GM12878 (cell line): ENCODE data around the gene RAPGEF6. TPM values are rescaled to one million over a fixed set of nuclear protein-coding genes. Genes with fewer than 3 reads are reported as not detected.

Experiments used
- ATF7 ChIP-seq: fragments of 450-650 bp; IDR thresholded peaks from 2 replicates; pipeline ENCODE4 v1.6.1; 2016; ENCODE audit warnings: low read depth, mild to moderate bottlenecking
- BCL11A ChIP-seq: IDR thresholded peaks from 2 replicates; pipeline ENCODE4 v1.6.1; 2011; ENCODE audit warnings: low read depth, low read length
- BRCA1 ChIP-seq: IDR thresholded peaks from 2 replicates; pipeline ENCODE4 v1.6.1; 2011; ENCODE audit warnings: low read depth, low read length, improper control_type of control experiment
- EGR1 ChIP-seq, 2 experiments: IDR thresholded peaks; 1 replicate in 1 of 2; 2 replicates in 1 of 2; pipeline ENCODE4 v1.6.1; 2011 to 2012; ENCODE audit warnings: low read depth in 2 of 2, low read length in 2 of 2, borderline replicate concordance in 1 of 2, mild to moderate bottlenecking in 1 of 2, moderate library complexity in 1 of 2
- EP300 ChIP-seq, 2 experiments: fragments of 150-350 bp in 1 of 2; IDR thresholded peaks; 2 replicates each; pipeline ENCODE4 v1.6.1; 2011 to 2012; ENCODE audit warnings: low read depth in 2 of 2, low read length in 2 of 2, borderline replicate concordance in 1 of 2, improper control_type of control experiment in 1 of 2, inconsistent platforms in 1 of 2; ENCODE audit not compliant: control insufficient read depth in 1 of 2
- IKZF1 ChIP-seq: fragments of 450-650 bp; conservative IDR thresholded peaks from 2 replicates; pipeline ENCODE4 v1.6.1; 2017; ENCODE audit warnings: antibody characterized with exemption, mild to moderate bottlenecking
- MEF2B ChIP-seq: fragments of 450-650 bp; IDR thresholded peaks from 2 replicates; pipeline ENCODE4 v1.6.1; 2018; ENCODE audit warnings: mild to moderate bottlenecking, moderate library complexity; ENCODE audit not compliant: partially characterized antibody, poor library complexity, severe bottlenecking
- POU2F2 ChIP-seq: IDR thresholded peaks from 3 replicates; pipeline ENCODE4 v1.6.1; 2011; ENCODE audit warnings: low read depth, mild to moderate bottlenecking, low read length, borderline replicate concordance
- RBBP5 ChIP-seq: fragments of 200-600 bp; sonication (generic); conservative IDR thresholded peaks from 2 replicates; pipeline ENCODE4 v1.6.1; 2016
- RELA ChIP-seq: fragments of 450-650 bp; IDR thresholded peaks from 2 replicates; pipeline ENCODE4 v1.8.0; 2014; ENCODE audit warnings: borderline replicate concordance; ENCODE audit not compliant: partially characterized antibody
- SP1 ChIP-seq: IDR thresholded peaks from one replicate; pipeline ENCODE4 v1.6.1; 2011; ENCODE audit warnings: low read depth, low read length
- SUPT20H ChIP-seq: IDR thresholded peaks from 2 replicates; pipeline ENCODE4 v1.6.1; 2011; ENCODE audit warnings: low read depth, mild to moderate bottlenecking, low read length, moderate library complexity, borderline replicate concordance; ENCODE audit not compliant: control insufficient read depth
- TAF1 ChIP-seq: IDR thresholded peaks from 2 replicates; pipeline ENCODE4 v1.6.1; 2011; ENCODE audit warnings: mild to moderate bottlenecking, low read depth, low read length, borderline replicate concordance
- TCF12 ChIP-seq: IDR thresholded peaks from 2 replicates; pipeline ENCODE4 v1.6.1; 2011; ENCODE audit warnings: low read depth, mild to moderate bottlenecking, low read length
- TCF7 ChIP-seq: IDR thresholded peaks from 2 replicates; pipeline ENCODE4 v1.6.1; 2014; ENCODE audit warnings: antibody characterized with exemption, borderline replicate concordance
- ZNF24 ChIP-seq: fragments of 450-650 bp; IDR thresholded peaks from 2 replicates; pipeline ENCODE4 v1.6.1; 2017; ENCODE audit warnings: antibody characterized with exemption, mild to moderate bottlenecking
- polyA plus RNA-seq, 11 experiments: library from polyadenylated mRNA; depleted of rRNA in 4 of 11; unstranded in 6 of 11; stranded (reverse) in 5 of 11; fragments of >200 nt; fragmentation: Nextera tagmentation in 4 of 11; fragmentation: Illumina TruSeq in 1 of 11; extraction: Ambion mirVana in 4 of 11; extraction: Trizol in 1 of 11; gene quantifications; 1 replicate in 1 of 11; 2 replicates in 10 of 11; pipeline versions ENCODE4 v1.2.1 to v1.2.3, GENCODE V29; 2011 to 2016; ENCODE audit warnings: inconsistent platforms in 2 of 11, missing spikeins in 2 of 11, low read depth in 1 of 11
- total RNA-seq, 4 experiments: library from RNA; depleted of rRNA in 3 of 4; stranded (reverse); fragments of >200 nt in 3 of 4; fragmentation: Illumina TruSeq in 1 of 4; extraction: Trizol in 1 of 4; gene quantifications; 2 replicates each; pipeline versions ENCODE4 v1.2.1 to v1.2.3, GENCODE V29; 2013 to 2021
- TF ChIP-seq, protein P1 (sequence below): fragments of 450-650 bp; formaldehyde crosslinking; IDR thresholded peaks from 2 replicates; pipeline ENCODE4 v1.5.0; 2022; ENCODE audit warnings: mild to moderate bottlenecking, missing genetic modification characterization
- TF ChIP-seq, protein P2 (sequence below): fragments of 450-650 bp; formaldehyde crosslinking; IDR thresholded peaks from 2 replicates; pipeline ENCODE4 v1.4.0; 2022; ENCODE audit warnings: mild to moderate bottlenecking, moderate library complexity
- TF ChIP-seq, protein P3 (sequence below): fragments of 450-650 bp; IDR thresholded peaks from 2 replicates; pipeline ENCODE4 v1.6.1; 2017; ENCODE audit warnings: mild to moderate bottlenecking, low read depth, inconsistent platforms; ENCODE audit not compliant: poor library complexity, severe bottlenecking
- TF ChIP-seq, protein P4 (sequence below), 3 experiments: IDR thresholded peaks in 2 of 3; conservative IDR thresholded peaks in 1 of 3; 2 replicates each; pipeline ENCODE4 v1.5.1; 2011; ENCODE audit warnings: low read depth in 3 of 3, low read length in 3 of 3, mild to moderate bottlenecking in 3 of 3, control low read depth in 2 of 3, moderate library complexity in 2 of 3, inconsistent platforms in 1 of 3, mixed read lengths in 1 of 3; ENCODE audit not compliant: control insufficient read depth in 2 of 3, insufficient read depth in 1 of 3; ENCODE audit errors: extremely low read depth in 1 of 3

Gene RAPGEF6
- total and polyA plus RNA-seq, 10 of the 15 experiments (the other 5 are each of a cell fraction or from before 2014, with no cell fraction given), result 2.9 to 24.0 (median 14.2) TPM

DNA sequence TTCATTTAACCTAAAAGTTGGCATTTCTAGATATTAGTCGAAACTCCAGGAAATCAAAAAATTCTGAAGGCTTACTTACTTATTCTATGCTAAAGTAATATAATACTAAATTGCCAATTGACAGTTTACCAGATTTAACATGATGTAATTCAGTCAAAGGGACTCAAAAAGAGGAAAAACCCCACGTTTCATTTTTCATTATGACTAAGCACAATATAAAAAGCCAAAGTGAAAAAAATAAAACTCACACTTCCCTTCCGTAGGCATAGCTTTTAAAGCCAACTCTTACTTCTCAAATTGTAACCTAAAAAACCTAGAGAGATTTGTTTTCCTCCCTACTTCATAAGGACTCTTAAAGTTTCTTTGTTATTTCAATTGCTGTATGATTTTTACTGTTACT lies 146.6 kb downstream of the RAPGEF6 start (continued):
- no peak for TF ChIP-seq SP1
- TF ChIP-seq RELA, result no peak
- 0 out of 2 replicates have a peak, but pooled peaks have one; percentile 33 for TF ChIP-seq TCF7
- peak; percentile 73; the same call in 1 of the 2 replicates for TF ChIP-seq ZNF24
- TF ChIP-seq IKZF1, result peak; percentile 66
- TF ChIP-seq SUPT20H, result no peak
- TF ChIP-seq, protein P1, sequence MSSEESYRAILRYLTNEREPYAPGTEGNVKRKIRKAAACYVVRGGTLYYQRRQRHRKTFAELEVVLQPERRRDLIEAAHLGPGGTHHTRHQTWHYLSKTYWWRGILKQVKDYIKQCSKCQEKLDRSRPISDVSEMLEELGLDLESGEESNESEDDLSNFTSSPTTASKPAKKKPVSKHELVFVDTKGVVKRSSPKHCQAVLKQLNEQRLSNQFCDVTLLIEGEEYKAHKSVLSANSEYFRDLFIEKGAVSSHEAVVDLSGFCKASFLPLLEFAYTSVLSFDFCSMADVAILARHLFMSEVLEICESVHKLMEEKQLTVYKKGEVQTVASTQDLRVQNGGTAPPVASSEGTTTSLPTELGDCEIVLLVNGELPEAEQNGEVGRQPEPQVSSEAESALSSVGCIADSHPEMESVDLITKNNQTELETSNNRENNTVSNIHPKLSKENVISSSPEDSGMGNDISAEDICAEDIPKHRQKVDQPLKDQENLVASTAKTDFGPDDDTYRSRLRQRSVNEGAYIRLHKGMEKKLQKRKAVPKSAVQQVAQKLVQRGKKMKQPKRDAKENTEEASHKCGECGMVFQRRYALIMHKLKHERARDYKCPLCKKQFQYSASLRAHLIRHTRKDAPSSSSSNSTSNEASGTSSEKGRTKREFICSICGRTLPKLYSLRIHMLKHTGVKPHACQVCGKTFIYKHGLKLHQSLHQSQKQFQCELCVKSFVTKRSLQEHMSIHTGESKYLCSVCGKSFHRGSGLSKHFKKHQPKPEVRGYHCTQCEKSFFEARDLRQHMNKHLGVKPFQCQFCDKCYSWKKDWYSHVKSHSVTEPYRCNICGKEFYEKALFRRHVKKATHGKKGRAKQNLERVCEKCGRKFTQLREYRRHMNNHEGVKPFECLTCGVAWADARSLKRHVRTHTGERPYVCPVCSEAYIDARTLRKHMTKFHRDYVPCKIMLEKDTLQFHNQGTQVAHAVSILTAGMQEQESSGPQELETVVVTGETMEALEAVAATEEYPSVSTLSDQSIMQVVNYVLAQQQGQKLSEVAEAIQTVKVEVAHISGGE (CRISPR knock-in tag), result no peak
- no peak for TF ChIP-seq RBBP5
- peak; percentile 98 for TF ChIP-seq ATF7
- TF ChIP-seq, protein P2, sequence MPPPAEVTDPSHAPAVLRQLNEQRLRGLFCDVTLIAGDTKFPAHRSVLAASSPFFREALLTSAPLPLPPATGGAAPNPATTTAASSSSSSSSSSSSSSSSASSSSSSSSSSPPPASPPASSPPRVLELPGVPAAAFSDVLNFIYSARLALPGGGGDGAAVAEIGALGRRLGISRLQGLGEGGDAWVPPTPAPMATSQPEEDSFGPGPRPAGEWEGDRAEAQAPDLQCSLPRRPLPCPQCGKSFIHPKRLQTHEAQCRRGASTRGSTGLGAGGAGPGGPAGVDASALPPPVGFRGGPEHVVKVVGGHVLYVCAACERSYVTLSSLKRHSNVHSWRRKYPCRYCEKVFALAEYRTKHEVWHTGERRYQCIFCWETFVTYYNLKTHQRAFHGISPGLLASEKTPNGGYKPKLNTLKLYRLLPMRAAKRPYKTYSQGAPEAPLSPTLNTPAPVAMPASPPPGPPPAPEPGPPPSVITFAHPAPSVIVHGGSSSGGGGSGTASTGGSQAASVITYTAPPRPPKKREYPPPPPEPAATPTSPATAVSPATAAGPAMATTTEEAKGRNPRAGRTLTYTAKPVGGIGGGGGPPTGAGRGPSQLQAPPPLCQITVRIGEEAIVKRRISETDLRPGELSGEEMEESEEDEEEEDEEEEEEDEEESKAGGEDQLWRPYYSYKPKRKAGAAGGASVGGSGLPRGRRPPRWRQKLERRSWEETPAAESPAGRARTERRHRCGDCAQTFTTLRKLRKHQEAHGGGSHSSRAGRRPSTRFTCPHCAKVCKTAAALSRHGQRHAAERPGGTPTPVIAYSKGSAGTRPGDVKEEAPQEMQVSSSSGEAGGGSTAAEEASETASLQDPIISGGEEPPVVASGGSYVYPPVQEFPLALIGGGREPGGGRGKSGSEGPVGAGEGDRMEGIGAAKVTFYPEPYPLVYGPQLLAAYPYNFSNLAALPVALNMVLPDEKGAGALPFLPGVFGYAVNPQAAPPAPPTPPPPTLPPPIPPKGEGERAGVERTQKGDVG, result no peak
- TF ChIP-seq TCF12, result no peak
- TF ChIP-seq BCL11A, result peak; percentile 71; the same call in 1 of the 2 replicates
- TF ChIP-seq BRCA1, result no peak
- TF ChIP-seq EP300 (IDR thresholded peaks at IDR 0.05; ENCODE audit: borderline replicate concordance in 1 of 2, control insufficient read depth in 1 of 2, low read depth in 2 of 2, low read length in 2 of 2), result peak; percentile 73 to 84
- TF ChIP-seq TAF1, result no peak
- TF ChIP-seq, protein P3, sequence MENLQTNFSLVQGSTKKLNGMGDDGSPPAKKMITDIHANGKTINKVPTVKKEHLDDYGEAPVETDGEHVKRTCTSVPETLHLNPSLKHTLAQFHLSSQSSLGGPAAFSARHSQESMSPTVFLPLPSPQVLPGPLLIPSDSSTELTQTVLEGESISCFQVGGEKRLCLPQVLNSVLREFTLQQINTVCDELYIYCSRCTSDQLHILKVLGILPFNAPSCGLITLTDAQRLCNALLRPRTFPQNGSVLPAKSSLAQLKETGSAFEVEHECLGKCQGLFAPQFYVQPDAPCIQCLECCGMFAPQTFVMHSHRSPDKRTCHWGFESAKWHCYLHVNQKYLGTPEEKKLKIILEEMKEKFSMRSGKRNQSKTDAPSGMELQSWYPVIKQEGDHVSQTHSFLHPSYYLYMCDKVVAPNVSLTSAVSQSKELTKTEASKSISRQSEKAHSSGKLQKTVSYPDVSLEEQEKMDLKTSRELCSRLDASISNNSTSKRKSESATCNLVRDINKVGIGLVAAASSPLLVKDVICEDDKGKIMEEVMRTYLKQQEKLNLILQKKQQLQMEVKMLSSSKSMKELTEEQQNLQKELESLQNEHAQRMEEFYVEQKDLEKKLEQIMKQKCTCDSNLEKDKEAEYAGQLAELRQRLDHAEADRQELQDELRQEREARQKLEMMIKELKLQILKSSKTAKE, result peak; percentile 84
- no peak for TF ChIP-seq POU2F2
- no peak for TF ChIP-seq EGR1 (IDR thresholded peaks at IDR 0.05; ENCODE audit: borderline replicate concordance in 1 of 2, low read depth in 2 of 2, low read length in 2 of 2)
- TF ChIP-seq, protein P4, sequence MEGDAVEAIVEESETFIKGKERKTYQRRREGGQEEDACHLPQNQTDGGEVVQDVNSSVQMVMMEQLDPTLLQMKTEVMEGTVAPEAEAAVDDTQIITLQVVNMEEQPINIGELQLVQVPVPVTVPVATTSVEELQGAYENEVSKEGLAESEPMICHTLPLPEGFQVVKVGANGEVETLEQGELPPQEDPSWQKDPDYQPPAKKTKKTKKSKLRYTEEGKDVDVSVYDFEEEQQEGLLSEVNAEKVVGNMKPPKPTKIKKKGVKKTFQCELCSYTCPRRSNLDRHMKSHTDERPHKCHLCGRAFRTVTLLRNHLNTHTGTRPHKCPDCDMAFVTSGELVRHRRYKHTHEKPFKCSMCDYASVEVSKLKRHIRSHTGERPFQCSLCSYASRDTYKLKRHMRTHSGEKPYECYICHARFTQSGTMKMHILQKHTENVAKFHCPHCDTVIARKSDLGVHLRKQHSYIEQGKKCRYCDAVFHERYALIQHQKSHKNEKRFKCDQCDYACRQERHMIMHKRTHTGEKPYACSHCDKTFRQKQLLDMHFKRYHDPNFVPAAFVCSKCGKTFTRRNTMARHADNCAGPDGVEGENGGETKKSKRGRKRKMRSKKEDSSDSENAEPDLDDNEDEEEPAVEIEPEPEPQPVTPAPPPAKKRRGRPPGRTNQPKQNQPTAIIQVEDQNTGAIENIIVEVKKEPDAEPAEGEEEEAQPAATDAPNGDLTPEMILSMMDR (IDR thresholded peaks at IDR 0.05 in 2 of 3, conservative IDR thresholded peaks at IDR 0.05 in 1 of 3; ENCODE audit: control insufficient read depth in 2 of 3, extremely low read depth in 1 of 3, insufficient read depth in 1 of 3, low read depth in 3 of 3, low read length in 3 of 3), result no peak
- peak; percentile 49 for TF ChIP-seq MEF2B
